PFSK-1 (cell line): Measurements from ENCODE around the gene NOBOX.

Source experiments
- FOXP2 ChIP-seq: optimal IDR thresholded peaks from 2 replicates; pipeline ENCODE3; 2011; ENCODE audit warnings: borderline replicate concordance, control low read depth, inconsistent platforms; ENCODE audit not compliant: insufficient read depth; ENCODE audit errors: extremely low read length, extremely low read depth
- POLR2AphosphoS5 ChIP-seq: IDR thresholded peaks from 2 replicates; pipeline ENCODE4 v1.6.1; 2012; ENCODE audit warnings: low read depth, mild to moderate bottlenecking, control low read depth, low read length, moderate library complexity
- SIN3A ChIP-seq: IDR thresholded peaks from 2 replicates; pipeline ENCODE4 v1.6.1; 2012; ENCODE audit warnings: mild to moderate bottlenecking, low read length, moderate library complexity, borderline replicate concordance; ENCODE audit not compliant: insufficient read depth
- TAF1 ChIP-seq: IDR thresholded peaks from 2 replicates; pipeline ENCODE4 v1.6.1; 2012; ENCODE audit warnings: low read length, control low read depth, borderline replicate concordance; ENCODE audit not compliant: insufficient read depth
- TF ChIP-seq, protein P1 (sequence below), 2 experiments: IDR thresholded peaks; 2 replicates each; pipeline versions ENCODE4 v1.6.1 to v1.8.0; 2011 to 2012; ENCODE audit warnings: low read depth in 2 of 2, low read length in 2 of 2, control low read depth in 1 of 2, inconsistent platforms in 1 of 2, mild to moderate bottlenecking in 1 of 2, moderate library complexity in 1 of 2; ENCODE audit not compliant: insufficient read depth in 1 of 2

NOBOX gene

DNA sequence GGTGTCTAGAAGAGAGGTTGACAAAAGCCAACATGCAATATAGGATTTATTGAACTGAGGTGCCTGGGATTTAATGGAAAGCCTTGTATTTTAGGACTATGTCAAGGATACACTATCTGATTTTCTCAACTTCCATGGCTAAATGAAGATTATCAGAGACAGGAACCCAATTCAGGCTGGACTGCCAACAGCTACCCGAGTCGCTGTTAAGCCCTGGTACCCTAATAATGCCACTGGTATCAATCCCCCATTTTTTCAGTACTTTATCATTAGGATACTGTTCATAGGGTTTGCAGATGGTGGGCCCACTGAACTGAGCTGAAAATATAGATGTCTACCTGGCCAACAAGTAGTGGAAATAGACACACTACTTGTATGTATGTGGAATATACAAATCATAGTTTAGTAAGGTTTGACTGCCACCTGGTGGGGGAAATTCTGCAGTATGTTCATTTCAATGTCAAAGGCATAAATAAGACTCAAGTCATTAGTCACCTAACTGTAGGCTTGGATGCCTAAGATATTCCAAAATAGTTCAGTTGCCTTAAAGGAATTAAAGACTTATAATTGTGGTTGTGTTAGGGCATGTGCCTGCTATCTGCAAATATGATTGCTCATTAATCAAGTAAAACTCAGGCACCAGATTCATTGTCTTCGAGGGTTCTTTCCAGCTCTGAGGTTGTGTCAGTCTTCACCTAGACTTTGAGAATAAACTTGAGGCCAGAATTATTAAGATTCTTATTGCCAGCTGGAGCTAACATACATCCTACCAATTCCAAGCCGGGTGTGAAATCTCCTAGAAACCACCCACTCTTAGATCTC, 34.1 kb upstream of the NOBOX start:
- TF ChIP-seq POLR2AphosphoS5, result no peak
- no peak for TF ChIP-seq FOXP2
- TF ChIP-seq TAF1, result no peak

DNA sequence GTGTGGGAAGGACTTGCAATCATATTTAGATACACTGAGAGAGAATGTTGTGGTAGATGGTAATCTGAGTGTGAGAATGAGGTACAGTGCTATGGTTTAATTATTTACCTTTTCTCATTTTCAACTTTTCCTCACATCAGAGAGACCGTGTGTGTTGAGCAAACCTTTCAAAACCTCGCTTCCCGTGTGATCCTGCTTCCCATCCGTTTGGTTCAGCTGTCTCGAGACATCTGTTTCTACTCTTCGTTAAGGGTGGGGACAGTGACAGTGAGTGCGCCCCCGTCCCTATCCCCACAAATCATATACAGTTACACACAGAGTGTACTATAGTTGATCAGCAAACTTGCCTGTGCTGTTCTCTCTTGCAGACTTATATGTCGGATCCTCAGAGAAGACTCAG, 33.0 kb upstream of the NOBOX start:
- TF ChIP-seq POLR2AphosphoS5 (no peak), TAF1 (no peak), SIN3A (no peak), FOXP2 (no peak)
- TF ChIP-seq, protein P1, sequence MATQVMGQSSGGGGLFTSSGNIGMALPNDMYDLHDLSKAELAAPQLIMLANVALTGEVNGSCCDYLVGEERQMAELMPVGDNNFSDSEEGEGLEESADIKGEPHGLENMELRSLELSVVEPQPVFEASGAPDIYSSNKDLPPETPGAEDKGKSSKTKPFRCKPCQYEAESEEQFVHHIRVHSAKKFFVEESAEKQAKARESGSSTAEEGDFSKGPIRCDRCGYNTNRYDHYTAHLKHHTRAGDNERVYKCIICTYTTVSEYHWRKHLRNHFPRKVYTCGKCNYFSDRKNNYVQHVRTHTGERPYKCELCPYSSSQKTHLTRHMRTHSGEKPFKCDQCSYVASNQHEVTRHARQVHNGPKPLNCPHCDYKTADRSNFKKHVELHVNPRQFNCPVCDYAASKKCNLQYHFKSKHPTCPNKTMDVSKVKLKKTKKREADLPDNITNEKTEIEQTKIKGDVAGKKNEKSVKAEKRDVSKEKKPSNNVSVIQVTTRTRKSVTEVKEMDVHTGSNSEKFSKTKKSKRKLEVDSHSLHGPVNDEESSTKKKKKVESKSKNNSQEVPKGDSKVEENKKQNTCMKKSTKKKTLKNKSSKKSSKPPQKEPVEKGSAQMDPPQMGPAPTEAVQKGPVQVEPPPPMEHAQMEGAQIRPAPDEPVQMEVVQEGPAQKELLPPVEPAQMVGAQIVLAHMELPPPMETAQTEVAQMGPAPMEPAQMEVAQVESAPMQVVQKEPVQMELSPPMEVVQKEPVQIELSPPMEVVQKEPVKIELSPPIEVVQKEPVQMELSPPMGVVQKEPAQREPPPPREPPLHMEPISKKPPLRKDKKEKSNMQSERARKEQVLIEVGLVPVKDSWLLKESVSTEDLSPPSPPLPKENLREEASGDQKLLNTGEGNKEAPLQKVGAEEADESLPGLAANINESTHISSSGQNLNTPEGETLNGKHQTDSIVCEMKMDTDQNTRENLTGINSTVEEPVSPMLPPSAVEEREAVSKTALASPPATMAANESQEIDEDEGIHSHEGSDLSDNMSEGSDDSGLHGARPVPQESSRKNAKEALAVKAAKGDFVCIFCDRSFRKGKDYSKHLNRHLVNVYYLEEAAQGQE (IDR thresholded peaks at IDR 0.05; ENCODE audit: insufficient read depth in 1 of 2, low read depth in 2 of 2, low read length in 2 of 2), result no peak

DNA sequence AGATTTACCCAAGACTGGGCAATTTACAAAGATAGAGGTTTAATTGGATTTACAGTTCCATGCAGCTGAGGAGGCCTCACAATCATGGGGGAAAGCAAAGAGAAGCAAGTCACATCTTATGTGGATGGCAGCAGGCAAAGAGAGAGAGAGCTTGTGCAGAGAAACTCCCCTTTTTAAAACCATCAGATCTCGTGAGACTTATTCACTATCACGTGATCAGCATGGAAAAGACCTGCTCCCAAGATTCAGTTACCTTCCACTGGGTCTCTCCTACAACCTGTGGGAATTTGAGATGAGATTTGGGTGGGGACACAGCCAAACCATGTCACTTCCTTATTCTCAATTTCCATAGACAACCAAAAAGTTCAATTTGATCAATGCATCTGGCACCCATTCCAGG, 24.9 kb upstream of the NOBOX start:
- TF ChIP-seq POLR2AphosphoS5 (no peak), TAF1 (no peak), FOXP2 (no peak), SIN3A (no peak)
- TF ChIP-seq, protein P1 (IDR thresholded peaks at IDR 0.05; ENCODE audit: insufficient read depth in 1 of 2, low read depth in 2 of 2, low read length in 2 of 2), result no peak

DNA sequence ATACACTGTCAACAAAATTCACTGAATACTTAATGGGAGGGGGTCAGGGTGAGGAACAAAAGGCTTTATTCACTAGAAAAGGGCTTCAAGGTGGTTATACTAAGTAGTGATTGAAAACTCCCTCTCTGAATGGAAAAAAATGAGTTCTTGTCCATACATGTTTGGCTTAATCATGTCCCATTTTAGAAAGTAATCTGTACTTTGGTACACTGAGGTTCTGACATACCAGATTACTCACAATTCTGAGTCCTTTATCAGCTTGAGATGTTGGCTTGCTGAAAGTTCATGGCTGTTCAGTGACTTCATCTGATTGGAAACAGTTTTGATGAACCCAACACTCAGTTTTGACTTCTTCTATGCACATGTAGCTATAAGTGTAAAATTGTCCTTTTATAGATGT, 12.8 kb upstream of the NOBOX start:
- TF ChIP-seq, protein P1 (IDR thresholded peaks at IDR 0.05; ENCODE audit: insufficient read depth in 1 of 2, low read depth in 2 of 2, low read length in 2 of 2), result no peak
- TF ChIP-seq TAF1, result no peak
- TF ChIP-seq SIN3A, result no peak
- no peak for TF ChIP-seq FOXP2
- no peak for TF ChIP-seq POLR2AphosphoS5

DNA sequence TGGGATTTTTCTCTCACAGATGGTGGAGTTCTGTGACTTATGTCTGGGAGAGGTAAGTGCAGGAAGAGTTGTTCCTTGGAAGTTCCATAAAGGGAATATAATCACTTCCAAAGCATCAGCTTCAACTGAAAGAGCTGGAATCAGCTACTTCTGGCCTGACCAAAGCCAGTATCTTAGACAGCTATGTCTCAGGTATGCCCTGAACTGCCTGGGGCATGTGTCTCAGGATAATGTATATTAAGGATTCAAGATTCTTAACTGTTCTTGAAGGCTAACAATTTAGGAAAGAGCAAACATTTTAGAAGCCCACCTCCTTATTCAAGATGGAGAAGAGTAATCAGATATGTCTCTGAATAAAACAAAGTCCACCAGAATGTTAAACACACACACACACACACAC, 12.4 kb upstream of the NOBOX start:
- no peak for TF ChIP-seq SIN3A
- TF ChIP-seq, protein P1 (IDR thresholded peaks at IDR 0.05; ENCODE audit: insufficient read depth in 1 of 2, low read depth in 2 of 2, low read length in 2 of 2), result no peak
- no peak for TF ChIP-seq FOXP2
- no peak for TF ChIP-seq TAF1
- TF ChIP-seq POLR2AphosphoS5, result no peak
